DMS114 treated with DMSO at 0.1 percent for 48 hours (cell line): Measurements from ENCODE around the gene DMAC2L.

Source experiments
- DNase-seq: peaks from one replicate; lab custom pipeline; 2025; ENCODE audit not compliant: unreplicated experiment; lab: John Stamatoyannopoulos, UW

The DMAC2L gene

DNA sequence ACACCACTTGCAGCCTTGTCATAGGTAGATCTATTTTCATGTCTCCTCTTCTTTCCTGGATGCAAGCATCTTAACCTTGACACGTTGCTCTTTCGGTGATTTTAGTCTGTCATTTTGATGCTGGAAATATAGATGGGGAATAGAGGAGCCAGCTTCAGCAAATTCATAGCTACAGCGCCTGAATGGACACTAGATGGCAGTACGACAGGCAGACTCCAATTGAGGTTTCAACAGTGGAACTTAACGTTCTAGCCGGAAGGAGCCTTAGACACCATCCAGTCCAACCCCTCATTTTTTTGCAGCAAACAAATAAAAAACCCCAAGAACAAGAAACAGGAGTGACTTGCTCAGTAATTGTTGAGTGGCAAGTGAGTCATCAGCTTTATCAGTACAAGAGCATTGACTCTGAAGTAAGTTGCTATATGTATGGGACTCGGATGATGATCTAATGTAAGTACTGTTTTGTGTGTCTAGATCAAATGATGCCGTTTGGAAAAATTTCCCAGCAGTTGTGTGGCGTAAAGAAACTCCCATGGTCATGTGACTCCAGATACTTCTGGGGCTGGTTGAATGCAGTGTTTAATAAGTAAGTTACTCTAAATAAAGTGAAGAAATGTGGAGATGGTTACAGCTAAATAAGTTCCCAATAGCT, 9.0 kb downstream of the DMAC2L start:
- DNase-seq, result peak; percentile 84

DNA sequence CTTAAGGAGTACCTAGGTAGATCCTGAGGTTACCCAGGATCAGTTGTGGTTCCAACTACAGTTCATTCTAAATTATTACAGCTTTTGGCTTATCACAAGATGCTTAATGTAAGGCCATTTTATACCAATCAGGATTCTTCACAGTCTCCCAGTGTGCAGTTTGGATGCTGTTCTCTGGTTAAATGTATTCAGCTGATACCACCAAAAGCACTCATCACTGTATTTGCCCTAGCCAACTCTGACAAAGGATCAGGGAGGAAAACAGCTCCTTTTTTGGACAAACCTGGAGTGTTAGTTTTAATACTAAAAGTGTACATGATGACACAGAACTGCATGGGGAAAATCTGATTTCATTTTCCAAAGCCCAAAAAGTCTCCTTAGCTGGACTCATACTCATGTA, 19.5 kb downstream of the DMAC2L start:
- no peak for DNase-seq

DNA sequence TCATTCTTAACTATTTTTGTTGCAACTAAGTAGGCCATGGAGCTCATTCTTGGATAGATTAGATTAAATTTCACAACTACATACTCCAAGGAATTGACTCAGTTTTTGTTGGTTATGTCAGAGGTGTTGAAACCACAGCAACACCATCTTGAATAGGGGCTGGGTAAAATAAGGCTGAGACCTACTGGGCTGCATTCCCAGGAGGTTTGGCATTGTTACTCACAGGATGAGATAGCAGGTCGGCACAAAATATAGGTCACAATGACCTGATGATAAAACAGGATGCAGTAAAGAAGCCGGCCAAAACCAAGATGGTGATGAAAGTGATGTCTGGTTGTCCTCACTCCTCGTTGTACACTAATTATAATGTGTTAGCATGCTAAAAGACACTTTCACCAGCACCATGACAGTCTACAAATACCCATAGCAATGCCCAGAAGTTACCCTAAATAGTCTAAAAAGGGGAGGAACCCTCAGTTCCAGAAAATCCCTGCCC, 20.9 kb downstream of the DMAC2L start:
- no peak for DNase-seq

GRCh38 chr14:50334211-50334610, 22.1 kb downstream of the DMAC2L start:
- no peak for DNase-seq

DNA sequence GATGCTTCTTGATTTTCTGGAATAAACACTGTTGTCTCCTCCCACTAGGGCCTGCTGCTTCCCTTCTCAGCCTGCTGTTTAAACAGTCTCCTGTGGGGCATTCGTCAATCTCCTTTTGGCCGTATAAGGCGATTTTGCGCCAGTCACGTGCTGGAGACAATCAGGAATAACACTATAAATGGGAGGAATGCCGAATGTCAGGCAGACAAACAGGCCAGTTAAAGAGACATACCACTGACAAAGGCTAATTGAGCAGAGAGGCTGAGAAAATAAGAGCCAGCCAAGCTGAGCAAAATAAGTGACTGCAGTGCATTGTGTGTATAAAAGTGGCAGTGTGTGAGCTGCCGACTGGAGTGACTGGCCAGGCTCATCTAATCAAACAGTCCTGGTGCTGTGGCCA, 23.3 kb downstream of the DMAC2L start:
- DNase-seq, result peak; percentile 39

- no peak for DNase-seq
These were observed 24.1 kb downstream of the DMAC2L start for GRCh38 chr14:50335989-50336824.

- DNase-seq, result no peak
These were observed 26.5 kb downstream of the DMAC2L start for GRCh38 chr14:50338587-50338986.

- DNase-seq, result no peak
These were observed 27.2 kb downstream of the DMAC2L start for GRCh38 chr14:50339178-50339804.

DNA sequence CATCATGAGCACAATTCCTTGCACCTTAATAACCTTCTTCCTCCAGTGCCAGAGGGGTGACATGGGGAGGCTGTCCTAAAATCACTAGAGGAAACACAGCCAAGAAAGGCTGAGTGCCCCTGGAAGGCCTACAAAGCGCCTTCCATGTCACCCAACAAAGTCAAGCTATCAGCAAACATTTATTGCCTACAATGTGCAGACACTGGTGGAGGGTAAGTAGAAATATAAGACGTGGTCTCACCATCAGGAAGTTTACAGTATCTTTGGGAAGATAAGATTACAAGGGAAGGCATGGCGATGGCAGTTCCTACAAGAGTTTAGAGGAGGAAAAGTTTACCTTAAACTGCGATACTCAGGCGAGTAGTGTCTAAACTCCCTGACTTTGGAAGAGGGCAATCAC, 27.9 kb downstream of the DMAC2L start:
- DNase-seq, result no peak

DNA sequence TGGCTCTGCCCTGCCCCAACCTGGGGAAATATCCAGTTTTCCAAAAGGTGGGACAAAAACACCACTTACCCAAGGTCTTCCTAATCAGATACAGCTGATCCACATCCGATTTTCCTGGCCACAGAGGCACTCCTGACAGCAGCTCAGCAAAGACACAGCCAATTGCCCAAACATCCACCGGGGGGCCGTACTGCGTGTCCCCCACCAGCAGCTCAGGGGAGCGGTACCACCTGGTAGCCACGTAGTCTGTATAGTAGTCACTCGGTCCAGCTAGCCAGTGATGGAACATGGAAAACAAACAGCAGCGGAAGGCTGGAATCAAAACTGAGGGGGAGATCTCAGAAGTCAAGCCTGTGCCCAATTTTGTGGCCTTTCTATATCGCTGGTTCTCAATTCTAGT, 28.8 kb downstream of the DMAC2L start:
- no peak for DNase-seq

- no peak for DNase-seq
These were observed 30.3 kb downstream of the DMAC2L start for GRCh38 chr14:50342221-50343078.

- no peak for DNase-seq
These were observed 31.3 kb downstream of the DMAC2L start for GRCh38 chr14:50343434-50343833.

DNA sequence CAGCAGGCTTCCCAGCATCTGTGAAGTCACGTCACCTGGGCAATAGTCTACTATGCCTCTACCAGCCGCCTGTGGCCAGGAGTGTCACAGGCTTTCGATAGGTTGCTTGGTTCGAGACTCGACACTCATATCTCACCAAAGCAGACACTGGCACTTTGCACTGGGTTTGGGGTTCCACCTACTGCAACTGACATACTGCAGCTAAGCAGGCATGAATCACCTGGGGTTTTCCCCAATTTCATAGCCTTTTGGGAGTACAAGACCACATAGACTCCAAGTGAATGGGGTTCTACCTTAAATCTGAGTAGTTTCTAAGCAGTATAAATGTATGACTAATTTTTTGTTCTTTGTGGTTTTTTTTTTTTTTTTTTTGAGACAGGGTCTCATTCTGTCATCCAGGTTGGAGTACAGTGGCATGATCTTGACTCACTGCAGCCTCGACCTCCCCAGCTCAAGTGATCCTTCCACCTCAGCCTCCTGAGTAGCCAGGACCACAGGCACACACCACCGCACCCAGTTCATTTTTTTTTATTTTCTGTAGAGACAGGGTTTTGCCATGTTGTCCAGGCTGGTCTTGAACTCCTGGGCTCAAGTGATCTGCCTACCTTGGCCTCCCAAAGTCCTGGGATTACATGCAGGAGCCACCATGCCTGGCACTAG, 32.1 kb downstream of the DMAC2L start:
- no peak for DNase-seq

DNA sequence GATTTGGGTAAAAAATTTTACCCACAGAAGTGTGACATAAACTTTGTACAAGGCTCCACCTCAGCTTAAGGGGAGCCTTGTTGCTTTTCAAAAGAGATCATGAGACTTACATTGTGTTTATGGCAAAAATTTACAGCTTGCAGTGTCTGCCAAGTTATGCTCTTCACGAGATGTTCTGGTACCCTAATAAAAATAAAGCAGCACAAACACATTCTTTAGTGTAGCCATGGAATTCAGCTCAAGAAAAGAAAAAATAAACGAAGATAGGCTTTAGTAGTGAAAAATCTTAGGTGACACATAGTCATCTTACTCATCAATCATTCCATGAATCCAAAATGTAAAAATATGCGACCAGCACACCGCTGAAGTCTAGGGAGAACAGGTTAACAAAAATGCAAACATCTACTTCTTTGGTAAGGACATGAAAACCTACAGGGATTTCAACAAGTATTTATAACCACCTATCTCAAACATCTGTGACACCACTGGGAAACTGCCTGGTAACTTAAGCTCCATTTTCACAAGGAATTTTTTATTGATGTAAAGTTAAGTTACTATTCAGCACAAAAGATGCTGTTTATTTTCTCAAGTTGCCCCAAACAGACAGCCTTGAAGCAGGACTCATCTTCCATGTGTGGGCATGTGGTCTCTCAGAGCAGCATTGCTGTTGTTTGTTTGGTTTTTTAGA, 32.9 kb downstream of the DMAC2L start:
- no peak for DNase-seq

GRCh38 chr14:50345846-50346422, 33.8 kb downstream of the DMAC2L start:
- DNase-seq, result no peak

DNA sequence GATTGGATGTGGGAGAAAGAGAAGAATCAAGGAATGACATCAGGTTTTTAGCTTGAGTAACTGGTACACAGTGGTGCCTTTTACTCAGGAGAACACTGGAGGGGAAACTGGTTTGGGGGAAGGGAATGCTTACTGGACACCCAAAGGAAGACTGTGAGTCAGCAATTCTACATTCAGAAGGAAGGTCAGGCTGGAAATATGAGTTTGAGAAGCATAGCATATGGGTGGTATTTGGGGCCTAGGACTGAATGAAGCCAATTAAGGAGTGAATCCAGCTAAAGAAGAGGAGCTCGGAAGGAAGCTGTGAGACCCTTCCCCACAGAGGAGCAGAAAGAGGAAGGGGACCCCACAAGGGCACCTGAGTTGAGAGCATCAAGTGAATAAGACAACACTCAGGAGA, 35.4 kb downstream of the DMAC2L start:
- no peak for DNase-seq

- no peak for DNase-seq
These were observed 36.8 kb downstream of the DMAC2L start for GRCh38 chr14:50348933-50349332.

- no peak for DNase-seq
These were observed 38.9 kb downstream of the DMAC2L start for GRCh38 chr14:50350975-50351374.

GRCh38 chr14:50352584-50352983, 40.5 kb downstream of the DMAC2L start:
- no peak for DNase-seq

DNA sequence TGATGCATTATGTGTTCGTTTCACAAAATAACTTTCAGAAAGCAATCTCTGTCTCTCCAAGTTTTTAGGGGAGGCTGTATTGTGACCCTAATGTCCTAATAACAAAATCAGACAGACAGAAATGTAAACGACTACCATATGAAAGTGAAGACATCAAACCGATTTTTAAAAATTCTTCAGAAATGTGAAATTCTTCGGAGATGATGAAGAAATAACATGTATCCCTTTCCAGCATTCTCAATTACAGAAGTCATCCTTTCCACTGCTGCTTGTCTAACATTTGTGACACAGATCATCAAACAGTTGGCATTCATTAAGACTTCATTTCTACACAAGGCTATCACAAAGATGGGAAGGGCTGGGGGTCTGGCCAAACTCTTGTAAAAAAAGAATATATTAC, 41.0 kb downstream of the DMAC2L start:
- no peak for DNase-seq
